A673 (cell line): Measurements from ENCODE around the gene FRMD4A. TPM values are rescaled to one million over a fixed set of nuclear protein-coding genes. Genes with fewer than 3 reads are reported as not detected.

Source experiments
- BruUV-seq: library from RNA; stranded (reverse); fragments of 400-500 nt; replicated peaks from 2 replicates; lab custom pipeline; 2021; lab: Mats Ljungman, UMichigan
- CTCF ChIA-PET: fragments of 300-600 bp; sonication (Branson Sonifier 250); formaldehyde crosslinking; loops from one replicate; lab custom pipeline; 2022; ENCODE audit warnings: antibody characterized with exemption; lab: Charles Lee
- POLR2A ChIA-PET: fragments of 300-600 bp; sonication (Branson Sonifier 250); formaldehyde crosslinking; loops from one replicate; lab custom pipeline; 2022; ENCODE audit warnings: antibody characterized with exemption; ENCODE audit not compliant: low non-redundant PET; lab: Charles Lee
- DNase-seq: peaks from one replicate; pipeline ENCODE4 v3.0.0-alpha.2; 2015; ENCODE audit warnings: low spot score
- H3K27ac ChIP-seq: fragments of 200-600 bp; sonication (generic); 2 replicates; pipeline ENCODE4 v1.5.1; 2016; ENCODE audit warnings: mixed run types, low read depth, mild to moderate bottlenecking, mixed read lengths, antibody characterized with exemption, low read length; ENCODE audit not compliant: poor library complexity, severe bottlenecking
- H3K27me3 ChIP-seq: fragments of 200-600 bp; sonication (generic); replicated peaks from 2 replicates; pipeline ENCODE4 v1.6.1; 2017; ENCODE audit warnings: mixed run types, low read depth, mild to moderate bottlenecking, mixed read lengths, antibody characterized with exemption, low read length; ENCODE audit not compliant: insufficient read depth, poor library complexity
- H3K36me3 ChIP-seq: fragments of 200-600 bp; sonication (generic); 2 replicates; pipeline ENCODE4 v1.6.1; 2016; ENCODE audit warnings: mixed run types, mild to moderate bottlenecking, mixed read lengths, antibody characterized with exemption, low read length; ENCODE audit not compliant: insufficient read depth, poor library complexity, severe bottlenecking
- H3K4me1 ChIP-seq: fragments of 200-600 bp; sonication (generic); 2 replicates; pipeline ENCODE4 v1.6.1; 2017; ENCODE audit warnings: mixed run types, mild to moderate bottlenecking, mixed read lengths, antibody characterized with exemption, low read length; ENCODE audit not compliant: insufficient read depth, poor library complexity, severe bottlenecking
- H3K4me3 ChIP-seq: fragments of 200-600 bp; sonication (generic); 2 replicates; pipeline ENCODE4 v1.5.1; 2016; ENCODE audit warnings: low read depth, mixed run types, mild to moderate bottlenecking, mixed read lengths, low read length; ENCODE audit not compliant: poor library complexity, severe bottlenecking
- H3K9me3 ChIP-seq: fragments of 200-600 bp; sonication (generic); 2 replicates; pipeline ENCODE4 v1.6.1; 2016; ENCODE audit warnings: mixed run types, low read depth, mild to moderate bottlenecking, mixed read lengths, antibody characterized with exemption, low read length; ENCODE audit not compliant: poor library complexity, severe bottlenecking
- EZH2 ChIP-seq: fragments of 200-600 bp; sonication (generic); IDR thresholded peaks from 2 replicates; pipeline ENCODE4 v1.6.1; 2017; ENCODE audit warnings: borderline replicate concordance, low read depth, mild to moderate bottlenecking, mixed read lengths, antibody characterized with exemption, low read length; ENCODE audit not compliant: poor library complexity, severe bottlenecking
- intact Hi-C: fragments of 100-400 bp; cut with micrococcal nuclease; formaldehyde crosslinking; loops from one replicate; pipeline ENCODE4 v1.10.0; 2022; ENCODE audit not compliant: unreplicated experiment
- total RNA-seq: library from RNA; stranded (reverse); gene quantifications from 2 replicates; pipeline ENCODE4 v1.2.3, GENCODE V29; 2021
- TF ChIP-seq, protein P1 (sequence below): fragments of 300-800, 200-600 bp; sonication (generic); conservative IDR thresholded peaks from 2 replicates; pipeline ENCODE4 v1.5.1; 2017; ENCODE audit warnings: low read depth, mild to moderate bottlenecking, antibody characterized with exemption, low read length, moderate library complexity, mixed read lengths

FRMD4A gene
- total RNA-seq, 1 experiment from 2014 or later = 26.3 TPM

DNA sequence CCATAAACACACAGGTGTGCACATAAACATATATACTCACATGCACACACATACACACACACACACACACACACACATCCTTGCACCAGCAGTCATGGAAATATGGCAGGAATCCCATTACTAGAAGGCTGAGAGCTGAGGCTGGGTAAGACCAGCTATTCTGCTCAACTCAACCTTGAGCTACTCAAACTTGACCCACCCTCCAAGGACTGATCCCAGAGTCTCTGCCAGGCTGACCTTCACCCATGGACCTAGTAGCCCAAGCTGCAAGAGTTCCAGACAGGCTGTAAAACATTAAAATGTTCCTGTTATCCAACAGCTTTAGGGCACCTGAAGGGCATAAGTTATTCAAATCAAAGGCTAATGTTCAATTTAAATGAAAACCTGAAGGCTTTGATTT lies 134.6 kb downstream of the FRMD4A start:
- H3K36me3 ChIP-seq = no peaks in the 10 kb centered on the region
- no peak overlapping the region for H3K4me3 ChIP-seq
- POLR2A ChIA-PET = no interaction called here
- DNase-seq = no peak
- peaks cover 6% of the 10 kb centered on the region for H3K27me3 ChIP-seq
- no peak overlapping the region for H3K27ac ChIP-seq
- no peaks in the 10 kb centered on the region for H3K4me1 ChIP-seq
- H3K9me3 ChIP-seq = no peaks in the 10 kb centered on the region
- BruUV-seq = no TSS peak
- intact Hi-C loops = loop anchor here (10.0 kb wide), 2 partner anchors 129 to 779 kb away; no protein-coding TSS in a partner anchor
- TF ChIP-seq, protein P1, sequence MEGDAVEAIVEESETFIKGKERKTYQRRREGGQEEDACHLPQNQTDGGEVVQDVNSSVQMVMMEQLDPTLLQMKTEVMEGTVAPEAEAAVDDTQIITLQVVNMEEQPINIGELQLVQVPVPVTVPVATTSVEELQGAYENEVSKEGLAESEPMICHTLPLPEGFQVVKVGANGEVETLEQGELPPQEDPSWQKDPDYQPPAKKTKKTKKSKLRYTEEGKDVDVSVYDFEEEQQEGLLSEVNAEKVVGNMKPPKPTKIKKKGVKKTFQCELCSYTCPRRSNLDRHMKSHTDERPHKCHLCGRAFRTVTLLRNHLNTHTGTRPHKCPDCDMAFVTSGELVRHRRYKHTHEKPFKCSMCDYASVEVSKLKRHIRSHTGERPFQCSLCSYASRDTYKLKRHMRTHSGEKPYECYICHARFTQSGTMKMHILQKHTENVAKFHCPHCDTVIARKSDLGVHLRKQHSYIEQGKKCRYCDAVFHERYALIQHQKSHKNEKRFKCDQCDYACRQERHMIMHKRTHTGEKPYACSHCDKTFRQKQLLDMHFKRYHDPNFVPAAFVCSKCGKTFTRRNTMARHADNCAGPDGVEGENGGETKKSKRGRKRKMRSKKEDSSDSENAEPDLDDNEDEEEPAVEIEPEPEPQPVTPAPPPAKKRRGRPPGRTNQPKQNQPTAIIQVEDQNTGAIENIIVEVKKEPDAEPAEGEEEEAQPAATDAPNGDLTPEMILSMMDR = no peak
- TF ChIP-seq EZH2 = no peak
- CTCF ChIA-PET = interaction anchor here (1.1 to 1.8 kb wide), 2 partner anchors 10 to 282 kb away, joined by 3 to 17 read pairs; no protein-coding TSS in a partner anchor

DNA sequence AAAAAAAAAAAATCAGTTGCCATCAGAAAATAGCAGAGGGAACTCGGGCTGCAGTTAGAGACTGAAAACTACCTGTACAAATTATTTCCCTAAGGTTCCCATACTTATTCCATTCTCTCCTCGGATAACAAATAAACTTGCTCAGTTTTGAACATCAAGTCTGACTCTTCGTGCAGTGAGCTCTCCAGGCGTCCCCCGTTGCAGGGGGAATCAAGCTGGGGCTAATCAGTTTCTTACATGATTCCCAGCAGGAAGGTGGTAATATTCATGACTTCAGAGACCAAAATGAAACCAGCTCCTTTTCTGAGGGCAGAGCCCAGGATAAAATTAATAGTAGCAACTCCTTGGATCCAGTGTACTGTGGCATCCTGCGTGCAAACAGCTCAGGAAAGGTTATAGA lies 135.3 kb downstream of the FRMD4A start:
- peak; percentile 38 for DNase-seq
- no peaks in the 10 kb centered on the region for H3K4me1 ChIP-seq
- CTCF ChIA-PET = interaction anchor here (0.9 to 1.1 kb wide), 2 partner anchors 9 to 283 kb away, joined by 3 read pairs; no protein-coding TSS in a partner anchor
- POLR2A ChIA-PET = no interaction called here
- no peaks in the 10 kb centered on the region for H3K36me3 ChIP-seq
- H3K4me3 ChIP-seq = no peak overlapping the region
- intact Hi-C loops = loop anchor here (10.0 kb wide), 2 partner anchors 129 to 779 kb away; no protein-coding TSS in a partner anchor
- BruUV-seq = no TSS peak
- H3K9me3 ChIP-seq = no peaks in the 10 kb centered on the region
- TF ChIP-seq, protein P1 = no peak
- TF ChIP-seq EZH2 = no peak
- H3K27me3 ChIP-seq = peaks cover 8% of the 10 kb centered on the region
- no peak overlapping the region for H3K27ac ChIP-seq

DNA sequence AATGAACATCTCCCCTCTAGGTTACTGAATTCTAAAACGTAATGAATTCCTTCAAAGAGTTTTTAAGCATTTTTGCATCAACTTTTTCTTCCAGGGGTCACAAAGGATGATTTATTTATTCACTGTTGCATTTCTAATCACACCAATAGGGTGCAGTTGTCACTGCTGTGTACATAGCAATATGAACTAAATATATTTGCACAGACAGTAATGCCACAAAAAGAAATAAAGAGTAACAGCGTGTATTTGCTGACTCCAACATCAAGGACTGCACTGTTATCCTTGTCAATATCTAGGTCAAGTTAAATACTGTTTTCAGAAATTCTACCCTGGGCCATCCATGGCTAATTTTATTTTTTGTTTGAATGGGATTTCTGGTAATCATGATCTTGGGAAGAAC lies 138.0 kb downstream of the FRMD4A start:
- ChIA-PET CTCF (no interaction called here), POLR2A (no interaction called here)
- no peaks in the 10 kb centered on the region for H3K4me1 ChIP-seq
- no peak for TF ChIP-seq EZH2
- TF ChIP-seq, protein P1 = no peak
- intact Hi-C loops = loop anchor here (10.0 kb wide), 2 partner anchors 132 to 782 kb away; no protein-coding TSS in a partner anchor
- H3K27me3 ChIP-seq = peaks cover 8% of the 10 kb centered on the region
- no peaks in the 10 kb centered on the region for H3K9me3 ChIP-seq
- no peak for DNase-seq
- H3K27ac ChIP-seq = no peak overlapping the region
- BruUV-seq = no TSS peak
- H3K4me3 ChIP-seq = no peak overlapping the region
- H3K36me3 ChIP-seq = no peaks in the 10 kb centered on the region
